Astrocyte (in vitro differentiated cells and primary cell): ENCODE measurements around the gene FTO. TPM values are rescaled to one million over a fixed set of nuclear protein-coding genes. Genes with fewer than 3 reads are reported as not detected.

ENCODE experiments used
- DNase-seq: peaks from one replicate; pipeline ENCODE4 v3.0.0-alpha.2; 2010; ENCODE audit warnings: low read depth
- FAIRE-seq: peaks from 2 replicates; lab custom pipeline; 2011; peaks lifted over from hg19 to GRCh38; lab: Jason Lieb, UNC
- H2AFZ ChIP-seq: 2 replicates; pipeline ENCODE4 v1.6.0; 2012; ENCODE audit warnings: low read depth, low read length, inconsistent platforms
- H3K27ac ChIP-seq: 2 replicates; pipeline ENCODE4 v1.5.1; 2011; ENCODE audit warnings: low read depth, low read length, inconsistent platforms
- H3K27me3 ChIP-seq: 2 replicates; pipeline ENCODE4 v1.6.0; 2011; ENCODE audit warnings: low read length, inconsistent platforms; ENCODE audit not compliant: insufficient read depth
- H3K36me3 ChIP-seq: 2 replicates; pipeline ENCODE4 v1.5.1; 2011; ENCODE audit warnings: low read length, inconsistent platforms; ENCODE audit not compliant: insufficient read depth
- H3K4me1 ChIP-seq: 2 replicates; pipeline ENCODE4 v1.5.1; 2011; ENCODE audit warnings: low read length, inconsistent platforms; ENCODE audit not compliant: insufficient read depth
- H3K4me2 ChIP-seq: 2 replicates; pipeline ENCODE4 v1.6.0; 2012; ENCODE audit warnings: low read length, inconsistent platforms
- H3K4me3 ChIP-seq: 2 replicates; pipeline ENCODE4 v1.5.1; 2011; ENCODE audit warnings: low read depth, mild to moderate bottlenecking, low read length, inconsistent platforms; ENCODE audit not compliant: insufficient read depth
- H3K79me2 ChIP-seq: 2 replicates; pipeline ENCODE4 v1.6.0; 2012; ENCODE audit warnings: mild to moderate bottlenecking, low read length, inconsistent platforms; ENCODE audit not compliant: insufficient read depth
- H3K9ac ChIP-seq: 2 replicates; pipeline ENCODE4 v1.6.0; 2012; ENCODE audit warnings: mild to moderate bottlenecking, low read length, inconsistent platforms
- H3K9me3 ChIP-seq: 2 replicates; pipeline ENCODE4 v1.5.1; 2012; ENCODE audit warnings: low read depth, mild to moderate bottlenecking, low read length, inconsistent platforms; ENCODE audit not compliant: insufficient read depth
- H4K20me1 ChIP-seq: 2 replicates; pipeline ENCODE4 v1.6.0; 2012; ENCODE audit warnings: low read length, inconsistent platforms; ENCODE audit not compliant: insufficient read depth
- H3K27ac Mint-ChIP-seq: one replicate; pipeline ENCODE4 v1.8.0; 2021; ENCODE audit warnings: mild to moderate bottlenecking, mixed read lengths; ENCODE audit not compliant: unreplicated experiment
- H3K27me3 Mint-ChIP-seq: one replicate; pipeline ENCODE4 v1.8.0; 2021; ENCODE audit warnings: low read depth, mixed read lengths; ENCODE audit not compliant: unreplicated experiment
- H3K36me3 Mint-ChIP-seq: one replicate; pipeline ENCODE4 v1.8.0; 2021; ENCODE audit warnings: low read depth, mixed read lengths; ENCODE audit not compliant: unreplicated experiment
- H3K4me1 Mint-ChIP-seq: one replicate; pipeline ENCODE4 v1.8.0; 2021; ENCODE audit warnings: low read depth, mixed read lengths; ENCODE audit not compliant: unreplicated experiment
- H3K4me3 Mint-ChIP-seq: one replicate; pipeline ENCODE4 v1.8.0; 2021; ENCODE audit warnings: mild to moderate bottlenecking, moderate library complexity, mixed read lengths; ENCODE audit not compliant: unreplicated experiment
- H3K9me3 Mint-ChIP-seq: one replicate; pipeline ENCODE4 v1.8.0; 2021; ENCODE audit warnings: mild to moderate bottlenecking, mixed read lengths; ENCODE audit not compliant: unreplicated experiment
- CTCF ChIP-seq: IDR thresholded peaks from 2 replicates; pipeline ENCODE4 v1.5.1; 2011; ENCODE audit warnings: low read depth, mild to moderate bottlenecking, inconsistent platforms, low read length, moderate library complexity; ENCODE audit not compliant: insufficient read depth
- EZH2 ChIP-seq: IDR thresholded peaks from 2 replicates; pipeline ENCODE4 v1.6.1; 2012; ENCODE audit warnings: mild to moderate bottlenecking, low read length, inconsistent platforms; ENCODE audit not compliant: insufficient read depth
- total RNA-seq: library from RNA; stranded (reverse); gene quantifications from 2 replicates; pipeline ENCODE4 v1.2.1, GENCODE V29; 2021

FTO gene
- total RNA-seq, 1 donor from 2014 or later, result 73.1 TPM

GRCh38 chr16:53768167-53768566, 64.2 kb downstream of the FTO start:
- no peak for DNase-seq
- H3K4me1 Mint-ChIP-seq, result peaks cover 25% of the 10 kb centered on the region
- peak overlapping the region; percentile 84 for H3K27ac Mint-ChIP-seq
- no peak overlapping the region for H2AFZ ChIP-seq
- H3K27ac ChIP-seq, result peak overlapping the region; percentile 18
- H3K9me3 ChIP-seq, result no peaks in the 10 kb centered on the region
- peaks cover 8% of the 10 kb centered on the region for H3K27me3 ChIP-seq
- no peaks in the 10 kb centered on the region for H3K36me3 ChIP-seq
- H3K4me3 Mint-ChIP-seq, result no peak overlapping the region
- H3K79me2 ChIP-seq, result peaks cover 33% of the 10 kb centered on the region
- H3K9ac ChIP-seq, result peak overlapping the region; percentile 19
- peaks cover 38% of the 10 kb centered on the region for H3K4me1 ChIP-seq
- no peak overlapping the region for H3K4me3 ChIP-seq
- peaks cover 67% of the 10 kb centered on the region for H4K20me1 ChIP-seq
- H3K27me3 Mint-ChIP-seq, result no peaks in the 10 kb centered on the region
- peak overlapping the region; percentile 77 for H3K4me2 ChIP-seq
- TF ChIP-seq EZH2 (no peak), CTCF (no peak)
- no peaks in the 10 kb centered on the region for H3K9me3 Mint-ChIP-seq
- no peak for FAIRE-seq
- no peaks in the 10 kb centered on the region for H3K36me3 Mint-ChIP-seq

- TF ChIP-seq CTCF (no peak), EZH2 (no peak)
- Histone ChIP-seq H3K4me3 (no peak overlapping the region), H3K36me3 (no peaks in the 10 kb centered on the region), H3K9ac (peak overlapping the region; percentile 19), H4K20me1 (peaks cover 71% of the 10 kb centered on the region), H2AFZ (no peak overlapping the region), H3K27me3 (peaks cover 8% of the 10 kb centered on the region), H3K27ac (peak overlapping the region; percentile 34), H3K4me1 (peaks cover 42% of the 10 kb centered on the region), H3K9me3 (no peaks in the 10 kb centered on the region), H3K4me2 (peak overlapping the region; percentile 77), H3K79me2 (peaks cover 31% of the 10 kb centered on the region)
- Mint-ChIP-seq H3K4me1 (peaks cover 25% of the 10 kb centered on the region), H3K27me3 (no peaks in the 10 kb centered on the region), H3K9me3 (no peaks in the 10 kb centered on the region), H3K36me3 (no peaks in the 10 kb centered on the region), H3K27ac (peak overlapping the region; percentile 84), H3K4me3 (no peak overlapping the region)
- peak; percentile 80 for FAIRE-seq
- DNase-seq, result peak; percentile 95
Measured at GRCh38 chr16:53768593-53768992, 64.6 kb downstream of the FTO start.

GRCh38 chr16:53769185-53769584, 65.2 kb downstream of the FTO start:
- Histone ChIP-seq H3K9ac (peak overlapping the region; percentile 19), H3K4me2 (peak overlapping the region; percentile 77), H3K36me3 (no peaks in the 10 kb centered on the region), H4K20me1 (peaks cover 67% of the 10 kb centered on the region), H3K4me1 (peaks cover 48% of the 10 kb centered on the region), H3K79me2 (peaks cover 29% of the 10 kb centered on the region), H2AFZ (no peak overlapping the region), H3K4me3 (no peak overlapping the region), H3K27me3 (peaks cover 8% of the 10 kb centered on the region), H3K9me3 (no peaks in the 10 kb centered on the region), H3K27ac (peak overlapping the region; percentile 34)
- H3K27ac Mint-ChIP-seq, result peak overlapping the region; percentile 63
- DNase-seq (no peak), FAIRE-seq (no peak)
- H3K4me3 Mint-ChIP-seq, result no peak overlapping the region
- no peaks in the 10 kb centered on the region for H3K36me3 Mint-ChIP-seq
- no peaks in the 10 kb centered on the region for H3K27me3 Mint-ChIP-seq
- peaks cover 21% of the 10 kb centered on the region for H3K4me1 Mint-ChIP-seq
- no peaks in the 10 kb centered on the region for H3K9me3 Mint-ChIP-seq
- TF ChIP-seq EZH2, result no peak
- TF ChIP-seq CTCF, result no peak
